HG03066 (cell line): ENCODE measurements around the gene HPCAL4.

Experiments used
- ATAC-seq: cut with Tn5 transposase; IDR thresholded peaks from one replicate; pipeline ENCODE4 v1.9.1; 2021; ENCODE audit warnings: low read depth; ENCODE audit not compliant: unreplicated experiment

Gene HPCAL4

GRCh38 chr1:39653546-39654031 lies 37.6 kb downstream of the HPCAL4 start:
- ATAC-seq = no peak

- no peak for ATAC-seq
Observed at GRCh38 chr1:39652554-39652953, 38.7 kb downstream of the HPCAL4 start.

- no peak for ATAC-seq
Observed at GRCh38 chr1:39652105-39652504, 39.1 kb downstream of the HPCAL4 start.

- no peak for ATAC-seq
Observed at GRCh38 chr1:39650431-39650830, 40.8 kb downstream of the HPCAL4 start.

- no peak for ATAC-seq
Observed at GRCh38 chr1:39649636-39650185, 41.5 kb downstream of the HPCAL4 start.

GRCh38 chr1:39648496-39648895 lies 42.7 kb downstream of the HPCAL4 start:
- ATAC-seq = no peak

- ATAC-seq = no peak
Observed at GRCh38 chr1:39647247-39647646, 44.0 kb downstream of the HPCAL4 start.

GRCh38 chr1:39646232-39647081 lies 44.8 kb downstream of the HPCAL4 start:
- no peak for ATAC-seq

- ATAC-seq = no peak
Observed at GRCh38 chr1:39645411-39646043, 45.7 kb downstream of the HPCAL4 start.

- ATAC-seq = no peak
Observed at GRCh38 chr1:39643705-39644104, 47.5 kb downstream of the HPCAL4 start.

GRCh38 chr1:39642796-39643195 lies 48.4 kb downstream of the HPCAL4 start:
- ATAC-seq = no peak

- ATAC-seq = no peak
Observed at GRCh38 chr1:39640861-39641260, 50.4 kb downstream of the HPCAL4 start.

GRCh38 chr1:39639305-39640130 lies 51.7 kb downstream of the HPCAL4 start, which contains the start of gene HEYL:
Gene HEYL (minus strand): TSS chr1:39639643. CDS start chr1:39639625, 18 bp downstream.
- ATAC-seq = no peak

- ATAC-seq = no peak
Observed at GRCh38 chr1:39638965-39639304, 52.3 kb downstream of the HPCAL4 start.

- no peak for ATAC-seq
Observed at GRCh38 chr1:39637361-39637760, 53.9 kb downstream of the HPCAL4 start.

- ATAC-seq = no peak
Observed at GRCh38 chr1:39635871-39636210, 55.4 kb downstream of the HPCAL4 start.

- no peak for ATAC-seq
Observed at GRCh38 chr1:39635205-39635870, 55.9 kb downstream of the HPCAL4 start.

- ATAC-seq = no peak
Observed at GRCh38 chr1:39633422-39633821, 57.8 kb downstream of the HPCAL4 start.

GRCh38 chr1:39632682-39633417 lies 58.4 kb downstream of the HPCAL4 start:
- no peak for ATAC-seq

- ATAC-seq = no peak
Observed at GRCh38 chr1:39632323-39632681, 58.9 kb downstream of the HPCAL4 start.
